GM12892 (cell line): ENCODE measurements around the gene MUC13. TPM values are rescaled to one million over a fixed set of nuclear protein-coding genes. Genes with fewer than 3 reads are reported as not detected.

Source experiments
- DNase-seq: peaks from one replicate; pipeline ENCODE4 v3.0.0; 2011; ENCODE audit not compliant: insufficient read length
- FAIRE-seq: peaks from 2 replicates; lab custom pipeline; 2011; peaks lifted over from hg19 to GRCh38; lab: Jason Lieb, UNC
- POLR2A ChIP-seq: IDR thresholded peaks from 2 replicates; pipeline ENCODE4 v1.6.1; 2011; ENCODE audit warnings: low read depth, low read length, control low read depth
- POLR2AphosphoS5 ChIP-seq: IDR thresholded peaks from 2 replicates; pipeline ENCODE4 v1.6.1; 2011; ENCODE audit warnings: low read depth, low read length, control low read depth
- TAF1 ChIP-seq: IDR thresholded peaks from 2 replicates; pipeline ENCODE4 v1.6.1; 2011; ENCODE audit warnings: low read depth, mild to moderate bottlenecking, control low read depth, low read length, borderline replicate concordance
- polyA plus RNA-seq: library from polyadenylated mRNA; unstranded; fragments of >200 nt; gene quantifications from one replicate; pipeline ENCODE4 v1.2.1, GENCODE V29; 2012; ENCODE audit warnings: missing spikeins, inconsistent platforms; ENCODE audit not compliant: missing spikeins

Gene MUC13
- 0.38 TPM for polyA plus RNA-seq

GRCh38 chr3:124934577-124934976 is at the start of gene MUC13:
TSS of gene MUC13 (minus strand) at chr3:124934751. CDS start at chr3:124934712, 39 bp downstream.
- TF ChIP-seq POLR2AphosphoS5 (no peak), TAF1 (no peak), POLR2A (no peak)
- DNase-seq (no peak), FAIRE-seq (peak; percentile 56)

- no peak for FAIRE-seq
- TF ChIP-seq TAF1: no peak
- no peak for TF ChIP-seq POLR2AphosphoS5
- TF ChIP-seq POLR2A: no peak
- no peak for DNase-seq
Measured at GRCh38 chr3:124982855-124983254, 48.3 kb upstream of the MUC13 start.

- DNase-seq (no peak), FAIRE-seq (no peak)
- TF ChIP-seq POLR2AphosphoS5 (no peak), TAF1 (no peak), POLR2A (no peak)
Measured at GRCh38 chr3:124981472-124981871, 46.9 kb upstream of the MUC13 start.

GRCh38 chr3:124978627-124979026 is 44.1 kb upstream of the MUC13 start:
- FAIRE-seq: no peak
- DNase-seq: no peak
- TF ChIP-seq POLR2AphosphoS5 (no peak), POLR2A (no peak), TAF1 (no peak)

DNA sequence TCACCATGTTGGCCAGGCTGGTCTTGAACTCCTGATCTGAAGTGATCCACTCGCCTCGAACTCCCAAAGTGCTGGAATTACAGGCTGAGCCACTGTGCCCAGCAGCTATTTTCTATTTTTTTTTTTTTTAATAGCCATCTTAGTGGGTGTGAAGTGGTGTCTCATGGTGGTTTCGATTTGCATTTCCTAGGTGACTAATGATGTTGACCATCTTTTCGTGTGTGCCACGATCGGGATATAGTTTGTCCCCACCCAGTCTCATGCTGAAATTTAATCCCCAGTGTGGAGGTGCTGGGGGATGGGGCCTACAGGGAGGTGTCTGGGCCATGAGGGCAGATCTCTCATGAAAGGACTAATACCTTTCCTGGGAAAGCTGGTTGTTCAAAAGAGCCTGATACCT is 41.8 kb upstream of the MUC13 start:
- no peak for FAIRE-seq
- no peak for DNase-seq
- TF ChIP-seq POLR2AphosphoS5 (no peak), POLR2A (no peak), TAF1 (no peak)

GRCh38 chr3:124974691-124975090 is 40.1 kb upstream of the MUC13 start:
- TF ChIP-seq TAF1 (no peak), POLR2A (no peak), POLR2AphosphoS5 (no peak)

GRCh38 chr3:124973290-124973689 is 38.7 kb upstream of the MUC13 start:
- DNase-seq (no peak), FAIRE-seq (no peak)
- no peak for TF ChIP-seq TAF1
- TF ChIP-seq POLR2A: no peak
- TF ChIP-seq POLR2AphosphoS5: no peak

More at GRCh38 chr3:124974691-124975090, 40.1 kb upstream of the MUC13 start:
- no peak for DNase-seq
- FAIRE-seq: no peak

GRCh38 chr3:124972457-124972856 is 37.9 kb upstream of the MUC13 start:
- TF ChIP-seq POLR2A (no peak), POLR2AphosphoS5 (no peak)
- no peak for DNase-seq
- no peak for FAIRE-seq

GRCh38 chr3:124969963-124970722 is 35.6 kb upstream of the MUC13 start:
- no peak for DNase-seq
- FAIRE-seq: no peak

GRCh38 chr3:124969190-124969589 is 34.6 kb upstream of the MUC13 start:
- no peak for FAIRE-seq

More at GRCh38 chr3:124969963-124970722, 35.6 kb upstream of the MUC13 start:
- no peak for TF ChIP-seq TAF1
- TF ChIP-seq POLR2AphosphoS5: no peak
- no peak for TF ChIP-seq POLR2A

GRCh38 chr3:124967964-124968363 is 33.4 kb upstream of the MUC13 start:
- TF ChIP-seq POLR2A (0 out of 2 replicates have a peak, but pooled peaks have one; percentile 22), POLR2AphosphoS5 (no peak)
- DNase-seq (no peak), FAIRE-seq (no peak)

More at GRCh38 chr3:124969190-124969589, 34.6 kb upstream of the MUC13 start:
- TF ChIP-seq POLR2AphosphoS5 (no peak), TAF1 (no peak), POLR2A (no peak)
- no peak for DNase-seq

- no peak for DNase-seq
- TF ChIP-seq POLR2AphosphoS5: no peak
- TF ChIP-seq TAF1: no peak
- TF ChIP-seq POLR2A: no peak
- no peak for FAIRE-seq
Measured at GRCh38 chr3:124966521-124967445, 32.2 kb upstream of the MUC13 start.
